Activated T-cell treated with anti-CD3 and anti-CD28 coated beads for 48 hours (primary cell): ENCODE measurements around the gene NADSYN1.
A peak's percentile ranks its signal among the peaks of the same experiment; 100 is the strongest.
"Not testable (repeated sequence)": the region's sequence is repeated elsewhere in the genome, so short reads cannot be mapped to it uniquely, and the experiment has no call there.

Experiments used
- DNase-seq: peaks from one replicate; pipeline ENCODE4 v3.0.0-alpha.2; 2020; ENCODE audit warnings: low read depth

The NADSYN1 gene

GRCh38 chr11:71526796-71527575 lies 74.0 kb downstream of the NADSYN1 start, which contains the start of gene KRTAP5-7:
Gene KRTAP5-7 (plus strand): TSS chr11:71527267. CDS start chr11:71527301, 34 bp downstream.
- not testable (repeated sequence) for DNase-seq

- DNase-seq = no peak
Measured at GRCh38 chr11:71527576-71528210, 74.7 kb downstream of the NADSYN1 start.

- no peak for DNase-seq
Measured at GRCh38 chr11:71530602-71531001, 77.6 kb downstream of the NADSYN1 start.

GRCh38 chr11:71532036-71532610 lies 79.1 kb downstream of the NADSYN1 start:
- no peak for DNase-seq

- DNase-seq = not testable (repeated sequence)
Measured at GRCh38 chr11:71534711-71535608, 82.0 kb downstream of the NADSYN1 start.

- DNase-seq = no peak
Measured at GRCh38 chr11:71535825-71536224, 82.8 kb downstream of the NADSYN1 start.

- DNase-seq = no peak
Measured at GRCh38 chr11:71537537-71537936, 84.5 kb downstream of the NADSYN1 start.

- DNase-seq = not testable (repeated sequence)
Measured at GRCh38 chr11:71537977-71538665, 85.1 kb downstream of the NADSYN1 start, which contains the start of gene KRTAP5-8. Gene KRTAP5-8 (plus strand): TSS chr11:71538025. CDS start chr11:71538056, 31 bp downstream.

- DNase-seq = no peak
Measured at GRCh38 chr11:71538666-71538990, 85.6 kb downstream of the NADSYN1 start.

GRCh38 chr11:71539017-71539416 lies 86.0 kb downstream of the NADSYN1 start:
- no peak for DNase-seq

- DNase-seq = not testable (repeated sequence)
Measured at GRCh38 chr11:71539971-71540370, 87.0 kb downstream of the NADSYN1 start.

GRCh38 chr11:71540521-71541304 lies 87.7 kb downstream of the NADSYN1 start:
- DNase-seq = not testable (repeated sequence)

GRCh38 chr11:71542382-71542781 lies 89.4 kb downstream of the NADSYN1 start:
- no peak for DNase-seq

- DNase-seq = peak; percentile 13
Measured at GRCh38 chr11:71542879-71543777, 90.1 kb downstream of the NADSYN1 start.

GRCh38 chr11:71543866-71544265 lies 90.9 kb downstream of the NADSYN1 start:
- no peak for DNase-seq

GRCh38 chr11:71544525-71545214 lies 91.7 kb downstream of the NADSYN1 start:
- DNase-seq = no peak

GRCh38 chr11:71545405-71545966 lies 92.5 kb downstream of the NADSYN1 start:
- no peak for DNase-seq

GRCh38 chr11:71548120-71548519 lies 95.1 kb downstream of the NADSYN1 start, which contains the start of gene KRTAP5-9:
Gene KRTAP5-9 (plus strand): TSS chr11:71548420. CDS start chr11:71548658, 238 bp downstream.
- no peak for DNase-seq
